GM19395 (cell line): ENCODE measurements around the gene MNS1.
"Not testable (repeated sequence)": the region's sequence is repeated elsewhere in the genome, so short reads cannot be mapped to it uniquely, and the experiment has no call there.

Experiments
- ATAC-seq: cut with Tn5 transposase; IDR thresholded peaks from one replicate; pipeline ENCODE4 v1.9.1; 2021; ENCODE audit warnings: mild to moderate bottlenecking, moderate library complexity; ENCODE audit not compliant: unreplicated experiment

The MNS1 gene

DNA sequence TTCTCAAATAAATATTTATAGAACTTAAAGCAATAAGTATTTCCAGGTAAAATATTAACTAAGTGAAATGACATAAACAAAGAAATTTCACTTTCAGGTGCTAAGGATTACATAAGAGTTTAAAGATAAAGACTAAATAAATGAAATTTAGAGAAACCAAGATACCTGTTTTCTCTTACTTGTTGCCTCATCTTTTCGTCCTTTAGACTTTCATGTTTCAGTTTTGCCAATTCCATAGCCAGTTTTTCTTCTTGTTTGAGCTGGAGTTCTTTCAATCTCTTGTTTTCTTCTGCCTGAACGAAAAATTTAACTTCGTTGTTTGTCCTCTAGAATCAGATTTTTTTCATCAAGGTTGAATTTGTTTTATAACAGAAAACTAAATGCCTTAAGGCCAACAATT, 8.7 kb downstream of the MNS1 start:
- ATAC-seq, result no peak

DNA sequence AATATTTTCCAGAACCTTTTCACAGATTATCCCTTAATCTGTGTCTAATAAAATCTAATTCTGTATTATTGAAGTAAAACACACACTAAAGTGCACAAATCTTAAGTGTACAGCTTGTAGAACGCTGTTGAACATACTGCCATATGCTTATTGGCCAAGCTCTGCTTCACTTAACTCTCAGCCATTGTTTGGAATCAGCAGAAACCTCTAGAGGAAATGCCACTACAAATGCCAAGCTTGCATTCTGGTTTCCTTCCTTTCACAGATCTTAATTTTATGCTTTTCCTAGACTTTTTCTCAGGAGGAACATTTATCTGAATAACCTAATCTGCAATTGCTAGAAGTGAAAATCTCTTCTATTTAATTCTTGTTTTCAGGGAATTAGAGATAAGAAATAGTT, 10.1 kb downstream of the MNS1 start:
- no peak for ATAC-seq

DNA sequence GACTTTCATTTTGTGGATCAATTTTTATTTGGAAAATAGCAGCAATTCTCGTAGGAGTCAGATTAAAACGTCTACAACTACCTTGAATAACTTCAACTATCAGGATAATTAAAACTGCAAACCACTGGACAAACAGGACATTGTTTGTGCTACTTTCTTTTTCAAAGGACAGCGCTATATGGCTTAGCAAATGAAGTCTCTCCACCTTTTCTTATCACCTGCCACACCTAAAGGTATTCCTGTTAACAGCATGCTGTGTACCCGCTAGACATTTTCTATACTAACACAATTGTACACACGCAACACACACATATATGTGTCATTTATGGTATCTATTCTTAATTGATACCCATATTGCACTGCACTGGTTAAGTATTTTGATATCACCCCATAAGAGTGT, 19.2 kb downstream of the MNS1 start:
- ATAC-seq, result no peak

DNA sequence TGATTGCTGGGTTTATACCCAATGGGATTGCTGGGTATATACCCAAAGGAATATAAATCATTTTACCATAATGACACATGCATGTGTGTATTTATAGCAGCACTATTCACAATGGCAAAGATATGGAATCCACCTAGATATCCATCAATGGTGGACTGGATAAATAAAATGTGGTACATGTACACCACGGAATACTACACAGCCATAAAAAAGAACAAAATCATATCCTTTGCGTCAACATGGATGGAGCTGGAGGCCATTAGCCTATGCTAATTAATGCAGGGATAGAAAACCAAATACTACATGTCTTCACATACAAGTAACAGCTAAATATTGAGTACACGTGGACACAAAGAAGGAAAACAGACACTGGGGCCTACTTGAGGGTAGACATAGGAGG, 22.6 kb downstream of the MNS1 start:
- ATAC-seq, result no peak

DNA sequence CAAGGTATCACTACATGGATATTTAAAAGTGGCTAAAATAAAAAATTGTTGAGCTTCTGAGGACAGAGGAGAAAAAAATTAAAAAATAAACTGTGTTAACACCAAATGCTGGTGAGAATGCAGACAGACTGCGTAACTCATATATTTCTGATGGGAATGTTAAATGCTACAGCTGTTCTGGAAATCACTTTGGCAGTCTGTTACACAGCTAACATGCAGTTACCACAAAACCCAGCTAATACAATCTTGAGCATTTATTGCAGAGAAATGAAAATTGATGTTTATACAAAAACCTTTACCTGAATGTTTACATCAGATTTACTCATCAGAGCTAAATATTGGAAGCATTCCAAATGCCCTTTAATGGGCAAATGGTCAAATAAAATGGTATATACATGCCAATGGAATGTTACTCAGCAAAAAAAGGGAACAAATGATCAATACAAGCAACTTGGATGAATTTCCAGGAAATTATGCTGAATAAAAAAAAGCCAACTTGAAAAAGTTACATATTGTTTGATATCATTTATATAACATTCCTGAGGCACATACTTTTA, 24.6 kb downstream of the MNS1 start:
- ATAC-seq, result no peak

DNA sequence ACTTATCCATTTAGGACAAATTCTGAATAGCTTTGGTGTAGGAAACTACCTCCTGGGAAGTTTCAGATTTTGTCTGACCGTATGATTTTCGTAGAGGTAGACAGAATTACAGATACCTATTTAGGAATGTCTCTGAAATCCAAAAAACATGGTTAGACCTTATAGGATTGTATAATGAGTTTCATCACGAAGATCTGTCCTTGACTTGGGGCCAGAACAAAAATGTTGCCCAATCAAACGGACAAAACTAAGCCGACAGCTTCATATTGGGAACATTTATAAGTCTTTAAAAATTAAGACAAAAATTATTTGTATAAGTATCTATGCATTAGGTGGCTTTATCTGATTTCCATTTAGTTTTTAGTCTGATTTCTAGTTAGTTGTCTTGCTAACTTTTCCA, 32.6 kb downstream of the MNS1 start:
- no peak for ATAC-seq

DNA sequence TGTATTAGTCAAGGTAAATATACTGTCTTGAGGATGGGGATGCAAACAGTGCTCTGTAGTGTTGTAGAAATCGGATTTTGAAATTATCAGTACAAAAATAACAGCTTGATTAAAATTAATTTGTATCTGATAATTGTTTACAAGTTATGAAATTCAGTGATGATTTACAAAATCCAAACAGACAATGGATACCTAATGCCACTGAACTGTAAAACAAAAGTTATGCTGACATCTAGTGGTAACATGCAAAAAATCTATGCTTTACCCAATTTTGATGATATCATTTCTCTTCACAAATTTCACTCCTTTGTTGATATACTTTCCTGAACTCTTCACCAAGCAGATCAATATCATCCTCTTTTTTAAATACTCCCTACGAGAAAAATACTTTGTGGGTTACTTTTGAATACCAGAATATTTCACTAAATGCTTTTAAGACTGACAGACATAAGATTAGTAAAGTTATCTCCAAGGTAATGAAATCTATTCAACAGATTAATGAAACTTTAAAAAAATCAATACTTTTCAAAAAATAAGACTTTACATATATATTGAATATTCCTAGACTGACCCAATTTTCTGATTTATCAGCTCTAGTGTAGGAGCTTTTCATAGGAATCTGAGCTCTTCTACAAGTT, 36.0 kb downstream of the MNS1 start:
- ATAC-seq, result peak; percentile 76

DNA sequence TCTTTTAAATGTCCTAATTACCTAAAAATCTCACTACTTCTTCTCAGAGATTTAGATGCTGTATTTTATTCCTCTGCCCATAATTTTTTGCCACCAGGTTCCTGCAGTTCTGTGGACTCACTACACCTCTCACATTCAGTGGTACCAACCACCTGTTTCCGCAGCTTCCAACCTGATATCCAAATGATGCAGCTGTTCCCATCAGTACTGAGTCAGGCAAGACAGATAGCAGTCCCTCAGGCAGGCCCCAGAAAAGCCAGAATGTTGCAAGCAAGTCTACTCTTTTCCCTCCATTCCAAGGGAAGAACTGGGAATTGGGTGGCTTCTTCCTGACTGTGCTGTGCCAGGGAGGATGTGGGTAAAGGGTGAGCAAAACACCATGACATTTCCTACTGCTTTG, 39.0 kb downstream of the MNS1 start:
- ATAC-seq, result no peak

DNA sequence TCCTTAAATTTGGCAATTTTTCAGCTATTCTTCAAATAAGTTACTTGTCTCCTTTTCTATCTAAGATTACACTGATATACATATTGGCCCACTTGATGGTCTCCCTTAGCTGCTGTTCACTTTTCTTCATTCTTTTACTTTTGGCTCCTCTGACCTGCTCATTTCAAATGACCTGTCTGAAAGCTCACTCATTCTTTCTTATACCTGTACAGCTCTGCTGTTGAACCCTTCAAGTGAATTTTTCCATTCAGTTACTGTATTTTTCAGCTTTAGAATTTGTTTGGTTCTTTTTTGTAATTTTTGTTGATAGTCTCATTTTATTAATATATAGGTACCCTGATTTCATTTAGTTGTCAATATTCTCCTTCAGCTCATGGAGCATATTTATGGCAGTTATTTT, 39.7 kb downstream of the MNS1 start:
- no peak for ATAC-seq

DNA sequence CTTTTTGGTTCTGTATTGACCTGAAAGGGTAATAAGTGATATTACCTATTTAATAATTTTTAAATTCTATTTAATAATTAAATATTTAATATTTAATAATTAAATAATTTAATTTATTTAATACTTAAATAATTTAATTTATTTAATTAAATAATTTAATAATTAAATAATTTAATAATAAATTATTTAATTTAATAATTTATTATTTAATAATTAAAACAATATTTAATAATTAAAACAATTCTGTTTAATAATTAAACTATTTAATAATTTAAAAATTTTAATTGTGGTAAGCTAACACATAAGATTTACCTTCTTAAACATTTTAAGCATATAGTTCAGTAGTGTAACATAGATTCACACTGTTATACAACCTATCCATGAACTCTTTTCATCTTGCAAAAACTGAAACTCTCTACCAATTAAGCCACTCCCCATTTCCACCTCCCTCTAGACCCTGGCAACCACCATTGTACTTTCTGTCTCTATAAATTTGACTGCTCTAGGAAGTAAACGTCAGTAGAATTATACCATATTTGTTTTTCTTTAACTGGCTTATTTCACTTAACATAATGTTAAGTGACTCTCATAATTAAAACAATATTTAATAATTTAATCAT, 51.7 kb downstream of the MNS1 start:
- ATAC-seq, result not testable (repeated sequence)

DNA sequence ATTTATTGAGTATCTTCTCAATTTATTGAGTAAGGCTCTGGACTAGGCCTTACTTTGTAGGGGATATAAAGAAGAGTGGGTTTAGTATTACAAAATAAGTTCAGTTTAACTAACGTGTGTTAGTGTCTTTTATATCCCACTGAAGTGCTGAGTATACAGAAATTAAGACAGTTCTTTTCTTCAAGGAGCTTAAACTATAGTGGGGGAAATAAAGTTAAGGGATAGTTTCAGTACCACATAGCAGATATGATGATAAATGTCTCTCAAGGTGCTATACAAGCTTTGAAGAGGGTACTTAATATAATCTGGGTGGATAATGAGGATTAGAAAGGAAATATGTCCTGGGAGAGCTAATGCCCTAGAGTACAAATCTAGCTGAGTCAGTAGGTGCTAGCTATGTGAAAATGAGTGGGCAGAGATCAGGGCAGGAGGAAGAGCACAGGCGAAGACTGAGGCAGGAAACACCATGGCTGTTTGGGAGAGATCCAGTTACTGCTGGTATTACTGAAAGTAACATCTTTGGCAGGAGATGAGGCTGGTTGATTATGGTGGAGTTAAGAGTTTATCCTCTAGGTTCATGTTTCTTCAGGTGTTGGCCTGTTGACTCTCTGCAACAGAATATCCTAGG, 53.7 kb downstream of the MNS1 start:
- no peak for ATAC-seq

DNA sequence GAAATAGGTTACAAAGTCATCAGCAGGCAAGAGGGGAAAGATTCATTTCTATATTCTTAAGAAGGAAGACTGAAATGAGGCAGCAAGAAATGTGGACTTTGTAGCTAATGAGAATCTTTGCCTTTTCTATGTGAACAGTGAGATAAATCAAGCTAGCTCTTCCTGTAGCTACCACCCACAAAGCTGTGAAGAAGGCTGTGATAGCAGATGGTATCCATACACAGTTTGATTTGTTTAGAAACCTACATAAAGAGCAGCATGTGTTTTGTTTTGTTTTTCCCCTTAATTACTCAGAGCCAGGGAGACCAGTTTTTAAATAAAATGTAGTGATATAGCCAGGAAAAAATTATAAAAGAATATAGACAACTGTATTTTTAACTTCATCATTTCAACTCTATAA, 54.2 kb downstream of the MNS1 start:
- no peak for ATAC-seq

DNA sequence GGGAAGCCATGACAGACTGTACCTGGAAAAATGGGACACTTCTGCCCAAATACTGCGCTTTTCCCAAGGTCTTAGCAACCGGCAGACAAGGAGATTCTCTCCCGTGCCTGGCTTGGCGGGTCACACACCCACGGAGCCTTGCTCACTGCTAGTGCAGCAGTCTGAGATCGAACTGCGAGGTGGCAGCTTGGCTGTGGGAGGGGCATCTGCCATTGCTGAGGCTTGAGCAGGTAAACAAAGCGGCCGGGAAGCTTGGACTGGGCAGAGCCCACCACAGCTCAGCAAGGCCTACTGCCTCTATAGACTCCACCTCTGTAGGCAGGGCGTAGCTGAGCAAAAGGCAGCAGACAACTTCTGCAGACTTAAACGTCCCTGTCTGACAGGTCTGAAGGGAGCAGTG, 65.7 kb downstream of the MNS1 start:
- not testable (repeated sequence) for ATAC-seq

DNA sequence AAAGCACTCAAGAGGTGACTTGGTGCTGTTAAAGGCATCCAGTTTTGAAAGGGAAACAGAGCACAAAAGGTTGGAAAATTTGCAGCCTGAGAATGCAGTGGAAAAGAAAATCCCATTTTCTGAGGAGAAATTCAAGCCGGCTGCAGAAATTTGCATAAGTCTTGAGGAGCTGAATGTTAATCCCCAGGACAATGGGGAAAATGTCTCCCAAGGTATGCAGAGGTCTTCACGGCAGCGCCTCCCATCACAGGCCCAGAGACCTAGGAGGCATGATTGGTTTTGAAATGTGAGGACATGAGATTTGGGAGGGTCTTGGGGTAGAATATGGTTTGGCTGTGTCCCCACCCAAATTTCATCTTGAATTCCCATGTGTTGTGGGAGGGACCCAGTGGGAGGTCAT, 67.6 kb downstream of the MNS1 start:
- ATAC-seq, result not testable (repeated sequence)

DNA sequence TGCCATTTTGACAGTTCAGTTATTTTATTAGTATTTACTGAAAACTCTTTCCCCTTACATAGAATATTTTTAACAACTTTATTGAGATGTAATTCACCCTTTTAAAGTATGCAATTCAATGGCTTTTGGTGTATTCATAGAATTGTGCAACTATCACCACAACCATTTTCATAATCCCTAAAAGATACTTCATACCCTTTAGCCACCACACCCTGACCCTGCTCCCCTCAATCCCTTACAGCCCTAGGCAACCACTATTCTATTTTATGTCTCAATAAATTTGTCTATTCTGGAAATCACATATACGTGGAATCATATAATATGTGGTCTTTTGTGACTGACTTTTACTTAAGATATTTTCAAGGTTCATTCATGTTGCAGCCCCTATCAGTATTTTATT, 70.0 kb downstream of the MNS1 start:
- no peak for ATAC-seq

DNA sequence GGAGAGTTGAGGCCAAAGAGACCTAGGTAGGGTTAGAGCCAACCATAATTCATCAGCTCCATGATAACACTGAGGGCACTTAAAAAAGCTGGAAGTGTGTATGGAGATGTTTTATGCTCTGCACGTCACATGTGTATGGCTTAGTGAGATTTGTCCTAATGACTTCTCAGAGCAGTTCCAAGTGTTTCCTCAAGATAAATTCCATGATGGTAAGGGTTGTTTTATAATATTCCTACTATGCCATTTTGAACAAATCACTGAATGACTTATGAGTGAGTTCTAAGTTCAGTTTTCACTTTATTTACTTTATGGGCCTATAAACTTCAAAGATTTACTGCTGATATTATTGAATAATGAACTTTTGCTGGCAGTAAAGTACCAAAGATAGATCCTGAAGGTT, 71.7 kb downstream of the MNS1 start:
- no peak for ATAC-seq

DNA sequence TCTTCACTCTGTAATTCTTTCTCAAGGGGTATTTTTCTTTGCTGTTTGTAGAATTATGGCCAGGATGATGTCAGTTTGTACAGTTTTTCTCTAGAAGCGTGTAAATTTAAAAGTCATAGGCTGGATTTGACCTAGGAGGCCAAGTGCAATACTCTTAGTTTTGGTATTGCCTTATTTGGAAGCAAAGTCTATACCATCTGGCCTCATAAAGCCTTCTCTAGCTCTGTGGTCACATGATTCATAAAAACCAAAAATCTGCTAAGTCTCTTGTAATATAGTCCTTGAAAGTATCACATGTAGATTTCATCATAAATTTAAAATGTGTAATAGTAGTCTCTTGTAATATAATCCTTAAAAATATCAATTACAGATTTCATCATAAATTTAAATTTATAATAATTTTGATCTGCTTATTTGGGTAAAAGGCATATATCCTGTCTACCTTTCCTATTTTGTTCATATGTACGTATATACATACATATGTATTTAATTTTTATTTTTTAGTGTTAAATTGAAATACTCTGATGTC, 74.1 kb downstream of the MNS1 start:
- no peak for ATAC-seq

DNA sequence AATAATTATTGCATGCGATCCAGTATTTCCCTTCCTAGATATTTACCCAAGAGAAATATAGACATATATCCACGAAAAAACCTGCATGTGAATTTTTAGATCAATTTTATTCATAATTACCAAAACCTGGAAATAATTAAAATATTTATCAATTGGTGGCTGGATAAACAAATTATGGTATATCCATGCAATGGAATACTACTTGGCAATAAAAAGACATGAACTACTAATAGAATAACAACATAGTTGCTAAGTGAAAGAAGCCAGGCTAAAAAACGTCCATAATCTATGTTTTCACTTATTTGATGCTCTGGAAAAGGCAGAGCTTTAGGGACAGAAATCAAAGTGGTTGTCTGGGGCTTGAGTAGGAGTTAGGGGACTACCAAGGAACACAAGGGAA, 79.0 kb downstream of the MNS1 start:
- no peak for ATAC-seq

DNA sequence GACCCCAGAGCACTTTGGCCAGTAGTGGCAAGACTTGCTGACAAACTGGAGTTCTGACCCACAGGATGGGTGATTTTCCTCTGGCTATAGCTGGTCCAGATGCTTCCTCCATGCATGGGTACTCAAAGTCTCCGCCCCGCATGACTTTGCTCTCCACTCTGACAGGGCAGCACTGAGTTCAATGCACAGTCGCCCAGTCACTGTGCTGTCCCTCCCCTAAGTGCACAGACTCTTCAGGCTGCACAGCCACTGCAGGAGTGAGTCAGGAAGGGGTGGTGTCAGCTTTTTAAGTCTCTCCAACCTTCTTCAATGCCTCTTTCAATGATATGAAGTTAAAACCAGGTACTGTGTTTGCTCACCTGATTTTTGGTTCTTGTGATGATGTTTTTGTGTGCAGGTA, 81.9 kb downstream of the MNS1 start:
- ATAC-seq, result no peak
